H9 (cell line): ENCODE measurements around the gene SYT11. TPM values are rescaled to one million over a fixed set of nuclear protein-coding genes. Genes with fewer than 3 reads are reported as not detected.

ENCODE experiments used
- DNase-seq: peaks from one replicate; pipeline ENCODE4 v3.0.0-alpha.2; 2017
- H2AFZ ChIP-seq: one replicate; pipeline ENCODE4 v1.6.1; 2013; ENCODE audit warnings: mild to moderate bottlenecking, low read length, control low read depth, moderate library complexity
- H2AK5ac ChIP-seq: 2 replicates; pipeline ENCODE4 v1.6.1; 2013; ENCODE audit warnings: low read length, control low read depth, mixed read lengths; ENCODE audit not compliant: insufficient read length
- H2BK120ac ChIP-seq: one replicate; pipeline ENCODE4 v1.6.1; 2013; ENCODE audit warnings: low read depth, mild to moderate bottlenecking, low read length, control low read depth, inconsistent platforms; ENCODE audit not compliant: poor library complexity, severe bottlenecking
- H2BK12ac ChIP-seq: 2 replicates; pipeline ENCODE4 v1.6.1; 2013; ENCODE audit warnings: low read length, control low read depth, mixed read lengths, low read depth; ENCODE audit not compliant: insufficient read length
- H2BK15ac ChIP-seq: 2 replicates; pipeline ENCODE4 v1.6.1; 2013; ENCODE audit warnings: low read depth, low read length, control low read depth
- H2BK20ac ChIP-seq: one replicate; pipeline ENCODE4 v1.6.1; 2013; ENCODE audit warnings: low read depth, mild to moderate bottlenecking, low read length, control low read depth, inconsistent platforms; ENCODE audit not compliant: poor library complexity, severe bottlenecking
- H2BK5ac ChIP-seq: 2 replicates; pipeline ENCODE4 v1.6.1; 2013; ENCODE audit warnings: low read length, control low read depth, mixed read lengths; ENCODE audit not compliant: insufficient read length
- H3K14ac ChIP-seq: 2 replicates; pipeline ENCODE4 v1.6.1; 2013; ENCODE audit warnings: low read length, control low read depth; ENCODE audit not compliant: insufficient read depth
- H3K18ac ChIP-seq: 2 replicates; pipeline ENCODE4 v1.6.1; 2013; ENCODE audit warnings: low read depth, mild to moderate bottlenecking, mixed read lengths, low read length, control low read depth; ENCODE audit not compliant: insufficient read length
- H3K23ac ChIP-seq: 2 replicates; pipeline ENCODE4 v1.6.1; 2013; ENCODE audit warnings: low read length, control low read depth, mixed read lengths, low read depth; ENCODE audit not compliant: insufficient read length
- H3K23me2 ChIP-seq: 2 replicates; pipeline ENCODE4 v1.6.1; 2013; ENCODE audit warnings: low read depth, mild to moderate bottlenecking, mixed read lengths, low read length, control low read depth; ENCODE audit not compliant: insufficient read length, poor library complexity, severe bottlenecking
- H3K27ac ChIP-seq: 2 replicates; pipeline ENCODE4 v1.5.1; 2013; ENCODE audit warnings: low read length, control low read depth, mixed read lengths, low read depth; ENCODE audit not compliant: insufficient read length
- H3K27me3 ChIP-seq: 2 replicates; pipeline ENCODE4 v1.6.1; 2013; ENCODE audit warnings: low read length, control low read depth, inconsistent platforms; ENCODE audit not compliant: insufficient read depth
- H3K4ac ChIP-seq: 2 replicates; pipeline ENCODE4 v1.6.1; 2013; ENCODE audit warnings: low read depth, mild to moderate bottlenecking, control low read depth, inconsistent platforms, low read length, moderate library complexity
- H3K4me1 ChIP-seq: 2 replicates; pipeline ENCODE4 v1.6.1; 2013; ENCODE audit warnings: low read length, control low read depth, inconsistent platforms; ENCODE audit not compliant: insufficient read depth
- H3K4me2 ChIP-seq: 2 replicates; pipeline ENCODE4 v1.6.1; 2013; ENCODE audit warnings: low read length, control low read depth, mixed read lengths; ENCODE audit not compliant: insufficient read length, insufficient read depth
- H3K56ac ChIP-seq: 2 replicates; pipeline ENCODE4 v1.6.1; 2013; ENCODE audit warnings: low read depth, mild to moderate bottlenecking, mixed read lengths, low read length, control low read depth; ENCODE audit not compliant: insufficient read length
- H3K79me1 ChIP-seq: 2 replicates; pipeline ENCODE4 v1.6.1; 2013; ENCODE audit warnings: low read depth, mild to moderate bottlenecking, moderate library complexity, low read length, control low read depth, inconsistent platforms; ENCODE audit not compliant: insufficient read depth, poor library complexity, severe bottlenecking
- H3K79me2 ChIP-seq: 2 replicates; pipeline ENCODE4 v1.6.1; 2013; ENCODE audit warnings: low read length, control low read depth, inconsistent platforms; ENCODE audit not compliant: insufficient read depth
- H3K9ac ChIP-seq: 2 replicates; pipeline ENCODE4 v1.6.1; 2013; ENCODE audit warnings: low read length, control low read depth, mixed read lengths; ENCODE audit not compliant: insufficient read length; ENCODE audit errors: extremely low read depth
- H3K9me3 ChIP-seq: one replicate; pipeline ENCODE4 v1.6.1; 2013; ENCODE audit warnings: low read depth, low read length, inconsistent platforms; ENCODE audit not compliant: control insufficient read depth
- H3T11ph ChIP-seq: one replicate; pipeline ENCODE4 v1.6.1; 2013; ENCODE audit warnings: mild to moderate bottlenecking, low read length, control low read depth, inconsistent platforms
- H4K20me1 ChIP-seq: one replicate; pipeline ENCODE4 v1.6.1; 2013; ENCODE audit not compliant: control insufficient read depth, insufficient read length, insufficient read depth
- H4K5ac ChIP-seq: 2 replicates; pipeline ENCODE4 v1.6.1; 2013; ENCODE audit warnings: low read depth, mild to moderate bottlenecking, mixed read lengths, low read length, control low read depth; ENCODE audit not compliant: insufficient read length
- H4K8ac ChIP-seq: replicated peaks from 2 replicates; pipeline ENCODE4 v1.6.1; 2013; ENCODE audit warnings: low read length, control low read depth, mixed read lengths, low read depth; ENCODE audit not compliant: insufficient read length
- H4K91ac ChIP-seq: 2 replicates; pipeline ENCODE4 v1.6.1; 2013; ENCODE audit warnings: low read depth, mild to moderate bottlenecking, moderate library complexity, mixed read lengths, low read length, control low read depth; ENCODE audit not compliant: insufficient read length
- H3K27ac Mint-ChIP-seq, 3 experiments: 2 replicates in 2 of 3; 3 replicates in 1 of 3; pipeline ENCODE4 v1.8.0; 2020 to 2021; ENCODE audit warnings: mixed read lengths in 3 of 3, mild to moderate bottlenecking in 1 of 3, moderate library complexity in 1 of 3
- H3K27me3 Mint-ChIP-seq: 2 replicates; pipeline ENCODE4 v1.8.0; 2021; ENCODE audit warnings: low read depth, mild to moderate bottlenecking, moderate library complexity, mixed read lengths
- H3K36me3 Mint-ChIP-seq, 3 experiments: 2 replicates in 2 of 3; 3 replicates in 1 of 3; pipeline ENCODE4 v1.8.0; 2020 to 2021; ENCODE audit warnings: low read depth in 3 of 3, mixed read lengths in 3 of 3; ENCODE audit not compliant: insufficient read depth in 1 of 3
- H3K4me1 Mint-ChIP-seq, 2 experiments: 2 replicates each; pipeline ENCODE4 v1.8.0; 2020; ENCODE audit warnings: mixed read lengths in 2 of 2
- H3K4me3 Mint-ChIP-seq, 2 experiments: 2 replicates in 1 of 2; 3 replicates in 1 of 2; pipeline ENCODE4 v1.8.0; 2020 to 2021; ENCODE audit warnings: mild to moderate bottlenecking in 2 of 2, mixed read lengths in 2 of 2, moderate library complexity in 1 of 2
- H3K9me3 Mint-ChIP-seq, 2 experiments: 2 replicates in 1 of 2; 3 replicates in 1 of 2; pipeline ENCODE4 v1.8.0; 2020; ENCODE audit warnings: mild to moderate bottlenecking in 2 of 2, mixed read lengths in 2 of 2, moderate library complexity in 1 of 2
- CTCF ChIP-seq: fragments of 200-600 bp; sonication (generic); conservative IDR thresholded peaks from 3 replicates; pipeline ENCODE4 v1.8.0; 2021; ENCODE audit warnings: antibody characterized with exemption, mild to moderate bottlenecking
- WGBS: extraction: QIAGEN DNeasy Blood & Tissue Kit; methylation state at CpG from one replicate; pipeline ENCODE4 v1.1.7; 2013; ENCODE audit warnings: missing lambda C conversion rate, low lambda C conversion rate, mixed read lengths; ENCODE audit not compliant: insufficient read length; ENCODE audit errors: extremely low coverage; 5-methylcytosine and 5-hydroxymethylcytosine counted together
- total RNA-seq: library from RNA; stranded (reverse); gene quantifications from 2 replicates; pipeline ENCODE4 v1.2.1, GENCODE V29; 2021

Gene SYT11
- total RNA-seq, 1 experiment from 2014 or later: 0.28 TPM

GRCh38 chr1:155850345-155850744 is 9.0 kb upstream of the SYT11 start:
- Histone ChIP-seq H2BK20ac (no peak overlapping the region), H3K4me2 (no peak overlapping the region), H3K4me1 (no peaks in the 10 kb centered on the region), H3K79me1 (peaks cover 12% of the 10 kb centered on the region), H4K20me1 (no peaks in the 10 kb centered on the region), H2BK120ac (no peak overlapping the region), H4K91ac (no peak overlapping the region), H4K8ac (no peak overlapping the region), H3K23ac (no peak overlapping the region), H3K18ac (no peak overlapping the region), H3K79me2 (peaks cover 14% of the 10 kb centered on the region; the same call in 1 of the 2 replicates), H4K5ac (no peak overlapping the region), H3K9me3 (no peaks in the 10 kb centered on the region), H2BK12ac (no peak overlapping the region), H3K14ac (no peak overlapping the region), H3T11ph (no peak overlapping the region), H3K27ac (no peak overlapping the region), H3K56ac (no peak overlapping the region), H3K23me2 (no peaks in the 10 kb centered on the region), H2AFZ (no peak overlapping the region), H3K9ac (no peak overlapping the region), H2BK5ac (no peak overlapping the region), H2BK15ac (no peak overlapping the region), H2AK5ac (no peak overlapping the region), H3K4ac (no peak overlapping the region), H3K27me3 (no peaks in the 10 kb centered on the region)
- WGBS: no CpG with 5 or more reads among the region's 3 CpGs
- Mint-ChIP-seq H3K36me3 (peaks cover 48 to 80% (median 76%) of the 10 kb centered on the region in 3 experiments), H3K4me3 (no peak overlapping the region), H3K9me3 (no peaks in the 10 kb centered on the region), H3K4me1 (peaks cover 6 to 7% of the 10 kb centered on the region in 2 experiments), H3K27ac (no peak overlapping the region), H3K27me3 (no peaks in the 10 kb centered on the region)
- no peak for DNase-seq
- no peak for TF ChIP-seq CTCF
